GM18867 (cell line): ENCODE data around the gene EZH2.

Source experiments
- ATAC-seq: cut with Tn5 transposase; IDR thresholded peaks from one replicate; pipeline ENCODE4 v1.9.1; 2021; ENCODE audit warnings: mild to moderate bottlenecking, moderate library complexity; ENCODE audit not compliant: unreplicated experiment

Gene EZH2

GRCh38 chr7:148901178-148901577, 17.1 kb upstream of the EZH2 start:
- no peak for ATAC-seq

GRCh38 chr7:148898845-148899484, 14.9 kb upstream of the EZH2 start:
- ATAC-seq, result no peak

- no peak for ATAC-seq
These were observed 10.5 kb upstream of the EZH2 start for GRCh38 chr7:148894591-148894990.

- ATAC-seq, result no peak
These were observed 9.0 kb upstream of the EZH2 start for GRCh38 chr7:148893071-148893470.

GRCh38 chr7:148888300-148888699, 4.2 kb upstream of the EZH2 start:
- no peak for ATAC-seq

GRCh38 chr7:148886844-148887243, 2.8 kb upstream of the EZH2 start:
- ATAC-seq, result no peak

- peak; percentile 88 for ATAC-seq
These were observed 370 bp upstream of the EZH2 start for GRCh38 chr7:148884299-148885022.

- peak; percentile 31 for ATAC-seq
These were observed 634 bp downstream of the EZH2 start for GRCh38 chr7:148883266-148884048.

- ATAC-seq, result no peak
These were observed 1.2 kb downstream of the EZH2 start for GRCh38 chr7:148882841-148883265.

GRCh38 chr7:148882192-148882591, 1.9 kb downstream of the EZH2 start:
- no peak for ATAC-seq

GRCh38 chr7:148878317-148878716, 5.8 kb downstream of the EZH2 start:
- ATAC-seq, result no peak

GRCh38 chr7:148877517-148877916, 6.6 kb downstream of the EZH2 start:
- no peak for ATAC-seq

GRCh38 chr7:148872188-148872587, 11.9 kb downstream of the EZH2 start:
- ATAC-seq, result no peak

- ATAC-seq, result no peak
These were observed 12.5 kb downstream of the EZH2 start for GRCh38 chr7:148871551-148871950.

GRCh38 chr7:148871030-148871429, 13.1 kb downstream of the EZH2 start:
- peak; percentile 35 for ATAC-seq

GRCh38 chr7:148868378-148868674, 15.8 kb downstream of the EZH2 start:
- no peak for ATAC-seq

GRCh38 chr7:148867596-148868377, 16.3 kb downstream of the EZH2 start:
- no peak for ATAC-seq

GRCh38 chr7:148866362-148866761, 17.7 kb downstream of the EZH2 start:
- no peak for ATAC-seq

GRCh38 chr7:148865283-148865682, 18.8 kb downstream of the EZH2 start:
- ATAC-seq, result no peak

GRCh38 chr7:148863324-148863723, 20.8 kb downstream of the EZH2 start:
- no peak for ATAC-seq

- no peak for ATAC-seq
These were observed 21.6 kb downstream of the EZH2 start for GRCh38 chr7:148862481-148862880.
